ENCODE measurements around the gene R3HDM4. TPM values are rescaled to one million over a fixed set of nuclear protein-coding genes. Genes with fewer than 3 reads are reported as not detected.

The R3HDM4 gene
- polyA plus RNA-seq, 2 of the 4 experiments (the other 2 are of a cell fraction): 22.7 to 24.8 TPM

DNA sequence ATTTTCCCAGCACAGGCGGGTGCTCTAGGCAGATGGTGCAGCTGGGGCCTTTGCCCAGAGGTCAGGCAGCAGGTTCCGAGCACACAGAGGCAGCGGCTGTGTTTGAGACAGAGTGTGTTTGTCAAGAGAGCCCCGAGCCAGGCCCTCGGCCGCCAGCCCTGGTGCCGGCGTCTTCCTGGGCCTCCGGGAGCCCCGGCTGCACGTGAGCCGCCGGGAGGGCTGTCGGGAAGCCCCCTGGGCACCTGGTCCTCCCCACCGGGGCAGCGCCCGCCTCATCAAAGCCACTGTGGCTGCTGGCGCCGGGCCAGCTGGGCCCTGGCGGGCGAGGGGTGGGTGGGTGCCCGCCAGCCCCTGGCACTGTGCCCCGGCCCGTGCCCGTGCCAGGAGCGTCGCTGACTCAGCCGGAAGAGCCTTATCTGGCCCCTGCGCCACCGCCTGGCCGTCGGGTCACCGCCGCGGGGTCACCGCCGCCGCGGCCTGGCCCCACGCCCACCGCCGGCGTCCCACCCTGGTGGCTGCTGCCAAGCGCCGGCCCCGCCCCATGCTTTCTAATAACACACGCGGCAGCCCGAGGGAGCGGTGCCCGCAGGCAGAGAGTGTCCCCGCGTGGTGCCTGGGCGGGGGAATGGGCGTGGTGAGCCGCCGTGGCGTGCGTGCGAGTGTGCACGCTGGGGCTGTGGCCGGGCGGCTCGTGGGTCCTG, 27.7 kb upstream of the R3HDM4 start (continued):
- TF ChIP-seq MAFK (IDR thresholded peaks at IDR 0.05; ENCODE audit: partially characterized antibody) (peak; percentile 53), MYC (IDR thresholded peaks at IDR 0.05; ENCODE audit: borderline replicate concordance, low read length) (no peak), HOXA7 (CRISPR knock-in tag; IDR thresholded peaks at IDR 0.05) (no peak), PHF8 (IDR thresholded peaks at IDR 0.05; ENCODE audit: borderline replicate concordance, low read depth) (no peak), ZSCAN20 (CRISPR knock-in tag; IDR thresholded peaks at IDR 0.05) (no peak), KDM5A (IDR thresholded peaks at IDR 0.05) (no peak), EHF (CRISPR knock-in tag; IDR thresholded peaks at IDR 0.05) (no peak), HEYL (CRISPR knock-in tag; IDR thresholded peaks at IDR 0.05) (no peak), JUNB (IDR thresholded peaks at IDR 0.05) (peak; percentile 46)
- TF ChIP-seq, protein P1, sequence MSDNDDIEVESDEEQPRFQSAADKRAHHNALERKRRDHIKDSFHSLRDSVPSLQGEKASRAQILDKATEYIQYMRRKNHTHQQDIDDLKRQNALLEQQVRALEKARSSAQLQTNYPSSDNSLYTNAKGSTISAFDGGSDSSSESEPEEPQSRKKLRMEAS (IDR thresholded peaks at IDR 0.05): peak; percentile 71; the same call in 1 of the 2 replicates

DNA sequence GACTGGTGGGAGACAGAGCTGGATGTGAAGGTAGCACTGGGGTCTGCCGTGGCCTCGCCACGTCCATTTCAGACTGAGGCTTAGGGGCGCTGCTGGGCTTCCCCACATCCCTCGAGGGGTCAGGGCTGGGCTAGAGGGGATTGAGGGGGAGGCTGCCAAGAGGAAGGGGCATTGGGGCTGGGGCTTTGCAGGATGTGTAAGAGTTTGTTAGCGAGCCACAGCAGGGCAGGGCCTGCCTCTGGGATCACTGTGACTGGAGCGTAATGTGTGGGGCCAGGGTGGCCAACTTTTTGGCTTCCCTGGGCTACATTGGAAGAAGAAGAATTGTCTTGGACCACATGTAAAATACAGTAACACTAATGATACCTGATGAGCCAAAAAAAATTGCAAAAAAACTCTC, 26.9 kb upstream of the R3HDM4 start:
- H3K4me1 ChIP-seq: peaks cover 24% of the 10 kb centered on the region
- H3K27ac ChIP-seq: peak overlapping the region in 1 of 2 experiments; percentile 93; a peak in 4 of 6 replicates
- peak overlapping the region; percentile 81; the same call in 2 of the 3 replicates for H3K4me2 ChIP-seq
- FAIRE-seq (no peak), ATAC-seq (no peak), DNase-seq (ENCODE audit: low read depth in 1 of 2, low spot score in 1 of 2) (no peak)
- H3K4me3 ChIP-seq: no peak overlapping the region
- H3K9me3 ChIP-seq: no peaks in the 10 kb centered on the region
- TF ChIP-seq BHLHE40 (IDR thresholded peaks at IDR 0.05; ENCODE audit: low read depth, low read length): no peak
- TF ChIP-seq MYC (IDR thresholded peaks at IDR 0.05; ENCODE audit: borderline replicate concordance, low read length): no peak
- no peak for TF ChIP-seq FOSB (CRISPR knock-in tag; IDR thresholded peaks at IDR 0.05)
- TF ChIP-seq MAZ (IDR thresholded peaks at IDR 0.05; ENCODE audit: borderline replicate concordance, low read depth, low read length): no peak
- no peak for TF ChIP-seq RARB (CRISPR knock-in tag; IDR thresholded peaks at IDR 0.05)
- TF ChIP-seq NFE2L2 (conservative IDR thresholded peaks at IDR 0.05; ENCODE audit: low read length): no peak
- no peak for TF ChIP-seq RAD21 (conservative IDR thresholded peaks at IDR 0.05 in 1 of 2, IDR thresholded peaks at IDR 0.05 in 1 of 2)
- TF ChIP-seq, protein P2, sequence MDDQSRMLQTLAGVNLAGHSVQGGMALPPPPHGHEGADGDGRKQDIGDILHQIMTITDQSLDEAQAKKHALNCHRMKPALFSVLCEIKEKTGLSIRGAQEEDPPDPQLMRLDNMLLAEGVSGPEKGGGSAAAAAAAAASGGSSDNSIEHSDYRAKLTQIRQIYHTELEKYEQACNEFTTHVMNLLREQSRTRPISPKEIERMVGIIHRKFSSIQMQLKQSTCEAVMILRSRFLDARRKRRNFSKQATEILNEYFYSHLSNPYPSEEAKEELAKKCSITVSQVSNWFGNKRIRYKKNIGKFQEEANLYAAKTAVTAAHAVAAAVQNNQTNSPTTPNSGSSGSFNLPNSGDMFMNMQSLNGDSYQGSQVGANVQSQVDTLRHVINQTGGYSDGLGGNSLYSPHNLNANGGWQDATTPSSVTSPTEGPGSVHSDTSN (IDR thresholded peaks at IDR 0.05): no peak
- TF ChIP-seq SMC3 (IDR thresholded peaks at IDR 0.05): no peak
- TF ChIP-seq, protein P3, sequence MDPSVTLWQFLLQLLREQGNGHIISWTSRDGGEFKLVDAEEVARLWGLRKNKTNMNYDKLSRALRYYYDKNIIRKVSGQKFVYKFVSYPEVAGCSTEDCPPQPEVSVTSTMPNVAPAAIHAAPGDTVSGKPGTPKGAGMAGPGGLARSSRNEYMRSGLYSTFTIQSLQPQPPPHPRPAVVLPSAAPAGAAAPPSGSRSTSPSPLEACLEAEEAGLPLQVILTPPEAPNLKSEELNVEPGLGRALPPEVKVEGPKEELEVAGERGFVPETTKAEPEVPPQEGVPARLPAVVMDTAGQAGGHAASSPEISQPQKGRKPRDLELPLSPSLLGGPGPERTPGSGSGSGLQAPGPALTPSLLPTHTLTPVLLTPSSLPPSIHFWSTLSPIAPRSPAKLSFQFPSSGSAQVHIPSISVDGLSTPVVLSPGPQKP (IDR thresholded peaks at IDR 0.05; ENCODE audit: low read depth, low read length): no peak
- TF ChIP-seq, protein P4, sequence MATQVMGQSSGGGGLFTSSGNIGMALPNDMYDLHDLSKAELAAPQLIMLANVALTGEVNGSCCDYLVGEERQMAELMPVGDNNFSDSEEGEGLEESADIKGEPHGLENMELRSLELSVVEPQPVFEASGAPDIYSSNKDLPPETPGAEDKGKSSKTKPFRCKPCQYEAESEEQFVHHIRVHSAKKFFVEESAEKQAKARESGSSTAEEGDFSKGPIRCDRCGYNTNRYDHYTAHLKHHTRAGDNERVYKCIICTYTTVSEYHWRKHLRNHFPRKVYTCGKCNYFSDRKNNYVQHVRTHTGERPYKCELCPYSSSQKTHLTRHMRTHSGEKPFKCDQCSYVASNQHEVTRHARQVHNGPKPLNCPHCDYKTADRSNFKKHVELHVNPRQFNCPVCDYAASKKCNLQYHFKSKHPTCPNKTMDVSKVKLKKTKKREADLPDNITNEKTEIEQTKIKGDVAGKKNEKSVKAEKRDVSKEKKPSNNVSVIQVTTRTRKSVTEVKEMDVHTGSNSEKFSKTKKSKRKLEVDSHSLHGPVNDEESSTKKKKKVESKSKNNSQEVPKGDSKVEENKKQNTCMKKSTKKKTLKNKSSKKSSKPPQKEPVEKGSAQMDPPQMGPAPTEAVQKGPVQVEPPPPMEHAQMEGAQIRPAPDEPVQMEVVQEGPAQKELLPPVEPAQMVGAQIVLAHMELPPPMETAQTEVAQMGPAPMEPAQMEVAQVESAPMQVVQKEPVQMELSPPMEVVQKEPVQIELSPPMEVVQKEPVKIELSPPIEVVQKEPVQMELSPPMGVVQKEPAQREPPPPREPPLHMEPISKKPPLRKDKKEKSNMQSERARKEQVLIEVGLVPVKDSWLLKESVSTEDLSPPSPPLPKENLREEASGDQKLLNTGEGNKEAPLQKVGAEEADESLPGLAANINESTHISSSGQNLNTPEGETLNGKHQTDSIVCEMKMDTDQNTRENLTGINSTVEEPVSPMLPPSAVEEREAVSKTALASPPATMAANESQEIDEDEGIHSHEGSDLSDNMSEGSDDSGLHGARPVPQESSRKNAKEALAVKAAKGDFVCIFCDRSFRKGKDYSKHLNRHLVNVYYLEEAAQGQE (IDR thresholded peaks at IDR 0.05): no peak
- TF ChIP-seq, protein P5, sequence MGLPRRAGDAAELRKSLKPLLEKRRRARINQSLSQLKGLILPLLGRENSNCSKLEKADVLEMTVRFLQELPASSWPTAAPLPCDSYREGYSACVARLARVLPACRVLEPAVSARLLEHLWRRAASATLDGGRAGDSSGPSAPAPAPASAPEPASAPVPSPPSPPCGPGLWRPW (IDR thresholded peaks at IDR 0.05): no peak
- ChIA-PET POLR2A (interaction anchor here (1.1 kb wide), 1 partner anchor 44 kb away, joined by 3 read pairs; the partner anchor contains the start of gene WDR18), CTCF (no interaction called here)
- WGBS (ENCODE audit: missing lambda C conversion rate): 100% methylated on average over 2 of the region's 7 CpGs

Data from A549 (cell line).